HepG2 (cell line): ENCODE data around the gene SLC28A3. TPM values are rescaled to one million over a fixed set of nuclear protein-coding genes. Genes with fewer than 3 reads are reported as not detected.

Source experiments
- ATAC-seq: fragments of 200-7000 bp; cut with Tn5 transposase; 3 replicates; pipeline ENCODE4 v1.9.1; 2020; ENCODE audit warnings: mild to moderate bottlenecking, moderate library complexity
- BruUV-seq: library from RNA; stranded (reverse); fragments of 400-500 nt; replicated peaks from 2 replicates; lab custom pipeline; 2021; lab: Mats Ljungman, UMichigan
- CTCF ChIA-PET: fragments of 300-600 bp; formaldehyde crosslinking; extraction: SDS; loops from one replicate; lab custom pipeline; 2021; ENCODE audit warnings: low total read pairs, inconsistent platforms, low intra/inter-chr PET ratio; lab: Yijun Ruan, JAX
- POLR2A ChIA-PET: fragments of 350-600 bp; sonication (Branson Sonifier 250); formaldehyde crosslinking; loops from one replicate; lab custom pipeline; 2020; ENCODE audit warnings: antibody characterized with exemption, inconsistent platforms; lab: Yijun Ruan, JAX
- DNase-seq: peaks from one replicate; pipeline ENCODE4 v3.0.0-alpha.2; 2015; ENCODE audit warnings: low spot score
- FAIRE-seq: peaks from 3 replicates; lab custom pipeline; 2011; peaks lifted over from hg19 to GRCh38; lab: Jason Lieb, UNC
- H2AFZ ChIP-seq: one replicate; pipeline ENCODE4 v1.6.1; 2011; ENCODE audit warnings: low read length, inconsistent platforms
- H3K27ac ChIP-seq: fragments of 300-600 bp; 3 replicates; pipeline ENCODE4 v1.8.0; 2011; ENCODE audit warnings: mixed run types, mild to moderate bottlenecking, mixed read lengths, low read length, inconsistent platforms; ENCODE audit not compliant: insufficient read depth; ENCODE audit errors: extremely low read length
- H3K27me3 ChIP-seq, 2 experiments: fragments of 200-600 bp in 1 of 2; 2 replicates in 1 of 2; 3 replicates in 1 of 2; pipeline versions ENCODE4 v1.6.0 to v1.8.0; 2011; ENCODE audit warnings: low read length in 2 of 2, mild to moderate bottlenecking in 2 of 2, moderate library complexity in 2 of 2, inconsistent platforms in 1 of 2; ENCODE audit not compliant: insufficient read depth in 2 of 2, control insufficient read depth in 1 of 2
- H3K36me3 ChIP-seq, 2 experiments: fragments of 200-600 bp in 1 of 2; replicated peaks in 1 of 2; 2 replicates in 1 of 2; 3 replicates in 1 of 2; pipeline versions ENCODE4 v1.5.1 to v1.8.0; 2011; ENCODE audit warnings: low read length in 2 of 2, inconsistent platforms in 1 of 2; ENCODE audit not compliant: insufficient read depth in 2 of 2, control insufficient read depth in 1 of 2
- H3K4me1 ChIP-seq: 2 replicates; pipeline ENCODE4 v1.5.1; 2012; ENCODE audit warnings: low read length, inconsistent platforms; ENCODE audit not compliant: insufficient read depth
- H3K4me2 ChIP-seq: 2 replicates; pipeline ENCODE4 v1.6.0; 2011; ENCODE audit warnings: low read depth, low read length, inconsistent platforms
- H3K4me3 ChIP-seq, 3 experiments: fragments of 200-600 bp in 1 of 3; sonication (generic), shearing (Covaris generic) in 1 of 3; replicated peaks in 1 of 3; 2 replicates each; pipeline ENCODE4 v1.5.1; 2011 to 2016; ENCODE audit warnings: low read length in 3 of 3, inconsistent platforms in 2 of 3, low read depth in 2 of 3, mild to moderate bottlenecking in 2 of 3, control low read depth in 1 of 3, mixed read lengths in 1 of 3; ENCODE audit not compliant: insufficient read depth in 1 of 3
- H3K79me2 ChIP-seq: one replicate; pipeline ENCODE4 v1.6.1; 2011; ENCODE audit warnings: low read length, inconsistent platforms; ENCODE audit not compliant: insufficient read depth
- H3K9ac ChIP-seq: 2 replicates; pipeline ENCODE4 v1.6.0; 2011; ENCODE audit warnings: mild to moderate bottlenecking, low read depth, low read length, inconsistent platforms; ENCODE audit not compliant: insufficient read depth
- H3K9me3 ChIP-seq: 2 replicates; pipeline ENCODE4 v1.5.1; 2012; ENCODE audit warnings: mild to moderate bottlenecking, low read length
- H4K20me1 ChIP-seq: 2 replicates; pipeline ENCODE4 v1.6.0; 2011; ENCODE audit warnings: inconsistent platforms, mild to moderate bottlenecking, low read length, moderate library complexity; ENCODE audit not compliant: insufficient read depth
- HDAC2 ChIP-seq: sonication (generic); formaldehyde crosslinking; IDR thresholded peaks from 2 replicates; pipeline ENCODE4 v1.4.0; 2020; ENCODE audit warnings: missing genetic modification reagents
- HNRNPUL1 ChIP-seq: fragments of 200-400 bp; formaldehyde crosslinking; IDR thresholded peaks from 2 replicates; pipeline ENCODE4 v1.6.1; 2017; ENCODE audit warnings: low read depth, mild to moderate bottlenecking, low read length, moderate library complexity
- JUND ChIP-seq: sonication (generic); formaldehyde crosslinking; IDR thresholded peaks from 2 replicates; pipeline ENCODE4 v1.8.0; 2022; ENCODE audit warnings: mild to moderate bottlenecking, missing genetic modification reagents
- MYC ChIP-seq: sonication (generic); formaldehyde crosslinking; IDR thresholded peaks from 2 replicates; pipeline ENCODE4 v1.9.0; 2021; ENCODE audit warnings: missing genetic modification reagents, borderline replicate concordance
- NR2F1 ChIP-seq, 2 experiments: fragments of 450-650 bp in 1 of 2; formaldehyde crosslinking in 1 of 2; IDR thresholded peaks; 2 replicates each; pipeline versions ENCODE4 v1.5.0 to v1.6.1; 2016 to 2020; ENCODE audit warnings: mild to moderate bottlenecking in 1 of 2, missing compliant biosample characterization in 1 of 2, missing genetic modification reagents in 1 of 2, moderate library complexity in 1 of 2
- SAP130 ChIP-seq: IDR thresholded peaks from 2 replicates; pipeline ENCODE4 v1.6.1; 2016; ENCODE audit warnings: low read depth
- SIX4 ChIP-seq: sonication (generic); formaldehyde crosslinking; IDR thresholded peaks from 2 replicates; pipeline ENCODE4 v1.4.0; 2020; ENCODE audit warnings: missing genetic modification reagents
- ZNF235 ChIP-seq: sonication (generic); formaldehyde crosslinking; IDR thresholded peaks from 2 replicates; pipeline ENCODE4 v1.8.1; 2023; ENCODE audit warnings: mild to moderate bottlenecking, missing genetic modification reagents, borderline replicate concordance
- ZNF589 ChIP-seq: sonication (generic); formaldehyde crosslinking; conservative IDR thresholded peaks from 2 replicates; pipeline ENCODE4 v1.8.0; 2022; ENCODE audit warnings: mild to moderate bottlenecking, moderate library complexity, missing genetic modification reagents
- ZNF850 ChIP-seq: sonication (generic); formaldehyde crosslinking; conservative IDR thresholded peaks from 2 replicates; pipeline ENCODE4 v1.9.0; 2021; ENCODE audit warnings: mild to moderate bottlenecking, missing genetic modification reagents
- WGBS: methylation state at CpG from one replicate; pipeline ENCODE4 v1.1.6; 2017; ENCODE audit warnings: low lambda C conversion rate; 5-methylcytosine and 5-hydroxymethylcytosine counted together
- in situ Hi-C: cut with HindIII; loops from 2 replicates; pipeline ENCODE4 v1.10.0; 2017; ENCODE audit warnings: low pct_unique_long_range_greater_than_20kb; ENCODE audit not compliant: extremely low pct_ligation_motif_present
- intact Hi-C: fragments of 100-400 bp; cut with micrococcal nuclease; formaldehyde crosslinking; loops from one replicate; pipeline ENCODE4 v1.10.0; 2022; ENCODE audit not compliant: unreplicated experiment
- polyA plus RNA-seq, 8 experiments: library from polyadenylated mRNA; depleted of rRNA in 3 of 8; stranded (reverse) in 7 of 8; unstranded in 1 of 8; fragments of >200 nt; fragmentation: Illumina TruSeq in 4 of 8; extraction: Trizol in 4 of 8; gene quantifications; 2 replicates each; pipeline versions ENCODE4 v1.2.1 to v1.2.3, GENCODE V29; 2011 to 2016; ENCODE audit warnings: low read depth in 4 of 8, missing spikeins in 1 of 8, mixed read lengths in 1 of 8; ENCODE audit not compliant: insufficient read depth in 1 of 8
- total RNA-seq, 5 experiments: library from RNA; depleted of rRNA; stranded (reverse); fragments of >200 nt; fragmentation: Illumina TruSeq; extraction: Trizol; gene quantifications; 2 replicates each; pipeline ENCODE4 v1.2.3, GENCODE V29; 2016; ENCODE audit warnings: low read depth in 1 of 5
- TF ChIP-seq, protein P1 (sequence below): sonication (generic); formaldehyde crosslinking; IDR thresholded peaks from 2 replicates; pipeline ENCODE4 v1.5.0; 2020; ENCODE audit warnings: mild to moderate bottlenecking, missing genetic modification reagents
- TF ChIP-seq, protein P2 (sequence below): sonication (generic); formaldehyde crosslinking; IDR thresholded peaks from 2 replicates; pipeline ENCODE4 v1.8.0; 2022; ENCODE audit warnings: missing genetic modification reagents, mild to moderate bottlenecking, inconsistent platforms, borderline replicate concordance
- TF ChIP-seq, protein P3 (sequence below): sonication (generic); formaldehyde crosslinking; IDR thresholded peaks from 2 replicates; pipeline ENCODE4 v1.5.0; 2020; ENCODE audit warnings: mild to moderate bottlenecking, missing genetic modification reagents, borderline replicate concordance
- TF ChIP-seq, protein P4 (sequence below): sonication (generic); formaldehyde crosslinking; IDR thresholded peaks from 2 replicates; pipeline ENCODE4 v1.5.0; 2020; ENCODE audit warnings: missing genetic modification reagents
- TF ChIP-seq, protein P5 (sequence below): IDR thresholded peaks from 2 replicates; pipeline ENCODE4 v1.6.1; 2016; ENCODE audit warnings: mild to moderate bottlenecking, missing biosample characterization, missing genetic modification reagents

SLC28A3 gene
- total and polyA plus RNA-seq, 2 of the 13 experiments (the other 11 are each of a cell fraction or from before 2014, with no cell fraction given), result not detected

DNA sequence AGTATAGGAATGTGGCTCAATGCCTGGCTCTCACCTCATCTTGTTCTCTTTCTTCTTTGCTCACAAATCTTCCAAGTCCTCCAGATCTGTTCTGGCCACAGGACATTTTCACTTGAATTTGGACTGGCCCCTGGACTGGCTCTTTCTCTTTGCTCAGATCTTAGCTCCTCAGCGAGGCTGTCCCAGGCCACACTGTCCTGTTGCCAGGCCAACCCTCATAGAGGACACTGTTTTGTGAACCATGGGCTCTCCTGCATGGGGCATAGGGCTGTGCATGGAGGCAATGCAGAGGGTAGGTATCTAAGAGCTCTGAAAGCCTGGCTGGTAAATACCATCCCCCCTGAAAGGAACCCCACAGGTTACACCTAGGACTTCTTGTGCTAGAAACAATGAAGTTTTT lies 13.5 kb upstream of the SLC28A3 start (continued):
- TF ChIP-seq, protein P1, sequence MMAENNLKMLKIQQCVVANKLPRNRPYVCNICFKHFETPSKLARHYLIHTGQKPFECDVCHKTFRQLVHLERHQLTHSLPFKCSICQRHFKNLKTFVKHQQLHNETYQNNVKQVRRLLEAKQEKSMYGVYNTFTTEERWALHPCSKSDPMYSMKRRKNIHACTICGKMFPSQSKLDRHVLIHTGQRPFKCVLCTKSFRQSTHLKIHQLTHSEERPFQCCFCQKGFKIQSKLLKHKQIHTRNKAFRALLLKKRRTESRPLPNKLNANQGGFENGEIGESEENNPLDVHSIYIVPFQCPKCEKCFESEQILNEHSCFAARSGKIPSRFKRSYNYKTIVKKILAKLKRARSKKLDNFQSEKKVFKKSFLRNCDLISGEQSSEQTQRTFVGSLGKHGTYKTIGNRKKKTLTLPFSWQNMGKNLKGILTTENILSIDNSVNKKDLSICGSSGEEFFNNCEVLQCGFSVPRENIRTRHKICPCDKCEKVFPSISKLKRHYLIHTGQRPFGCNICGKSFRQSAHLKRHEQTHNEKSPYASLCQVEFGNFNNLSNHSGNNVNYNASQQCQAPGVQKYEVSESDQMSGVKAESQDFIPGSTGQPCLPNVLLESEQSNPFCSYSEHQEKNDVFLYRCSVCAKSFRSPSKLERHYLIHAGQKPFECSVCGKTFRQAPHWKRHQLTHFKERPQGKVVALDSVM (CRISPR knock-in tag), result no peak

DNA sequence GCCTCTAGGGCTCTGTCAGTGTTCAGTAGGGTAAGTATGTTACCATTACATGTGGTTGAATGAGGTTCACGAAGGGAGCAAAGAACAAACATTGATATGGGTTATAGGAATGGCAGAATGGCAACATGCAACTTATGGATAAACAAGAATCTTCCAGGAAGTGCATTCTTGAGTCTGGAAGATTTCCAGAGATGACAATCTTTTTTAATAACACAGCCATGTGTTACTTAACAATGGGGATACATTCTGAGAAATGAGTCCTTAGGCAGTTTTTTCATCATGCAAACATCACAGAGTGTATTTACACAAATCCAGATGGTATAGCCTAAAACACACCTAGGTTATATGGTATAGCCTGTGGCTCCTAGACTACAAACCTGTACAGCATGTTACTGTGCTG lies 9.1 kb upstream of the SLC28A3 start:
- intact Hi-C loops, result no loop called here
- Histone ChIP-seq H2AFZ (no peak overlapping the region), H3K9me3 (no peaks in the 10 kb centered on the region), H3K4me3 (no peak overlapping the region), H3K27ac (no peak overlapping the region), H3K4me1 (no peaks in the 10 kb centered on the region), H3K36me3 (no peaks in the 10 kb centered on the region), H3K4me2 (no peak overlapping the region), H3K27me3 (no peaks in the 10 kb centered on the region), H3K79me2 (no peaks in the 10 kb centered on the region), H4K20me1 (no peaks in the 10 kb centered on the region), H3K9ac (no peak overlapping the region)
- ATAC-seq (no peak), FAIRE-seq (no peak), DNase-seq (no peak)
- in situ Hi-C loops, result no loop called here
- WGBS, result 0% methylated on average over 1 of the region's 1 CpG
- BruUV-seq, result no TSS peak
- ChIA-PET POLR2A (no interaction called here), CTCF (no interaction called here)
- TF ChIP-seq, protein P2, sequence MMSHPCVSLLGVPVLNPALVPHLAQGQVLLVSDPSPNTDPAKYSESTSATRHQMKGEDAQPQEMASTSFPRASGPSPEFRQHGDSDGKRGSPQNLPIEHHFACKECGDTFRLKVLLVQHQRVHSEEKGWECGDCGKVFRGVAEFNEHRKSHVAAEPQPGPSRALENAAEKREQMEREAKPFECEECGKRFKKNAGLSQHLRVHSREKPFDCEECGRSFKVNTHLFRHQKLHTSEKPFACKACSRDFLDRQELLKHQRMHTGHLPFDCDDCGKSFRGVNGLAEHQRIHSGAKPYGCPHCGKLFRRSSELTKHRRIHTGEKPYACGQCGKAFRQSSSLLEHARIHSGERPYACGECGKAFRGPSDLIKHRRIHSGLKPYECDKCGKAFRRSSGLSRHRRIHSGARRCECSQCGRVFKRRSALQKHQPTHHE (CRISPR knock-in tag), result no peak
- TF ChIP-seq ZNF235 (CRISPR knock-in tag), result no peak
- TF ChIP-seq ZNF850, result no peak
- TF ChIP-seq JUND, result no peak
- TF ChIP-seq, protein P3, sequence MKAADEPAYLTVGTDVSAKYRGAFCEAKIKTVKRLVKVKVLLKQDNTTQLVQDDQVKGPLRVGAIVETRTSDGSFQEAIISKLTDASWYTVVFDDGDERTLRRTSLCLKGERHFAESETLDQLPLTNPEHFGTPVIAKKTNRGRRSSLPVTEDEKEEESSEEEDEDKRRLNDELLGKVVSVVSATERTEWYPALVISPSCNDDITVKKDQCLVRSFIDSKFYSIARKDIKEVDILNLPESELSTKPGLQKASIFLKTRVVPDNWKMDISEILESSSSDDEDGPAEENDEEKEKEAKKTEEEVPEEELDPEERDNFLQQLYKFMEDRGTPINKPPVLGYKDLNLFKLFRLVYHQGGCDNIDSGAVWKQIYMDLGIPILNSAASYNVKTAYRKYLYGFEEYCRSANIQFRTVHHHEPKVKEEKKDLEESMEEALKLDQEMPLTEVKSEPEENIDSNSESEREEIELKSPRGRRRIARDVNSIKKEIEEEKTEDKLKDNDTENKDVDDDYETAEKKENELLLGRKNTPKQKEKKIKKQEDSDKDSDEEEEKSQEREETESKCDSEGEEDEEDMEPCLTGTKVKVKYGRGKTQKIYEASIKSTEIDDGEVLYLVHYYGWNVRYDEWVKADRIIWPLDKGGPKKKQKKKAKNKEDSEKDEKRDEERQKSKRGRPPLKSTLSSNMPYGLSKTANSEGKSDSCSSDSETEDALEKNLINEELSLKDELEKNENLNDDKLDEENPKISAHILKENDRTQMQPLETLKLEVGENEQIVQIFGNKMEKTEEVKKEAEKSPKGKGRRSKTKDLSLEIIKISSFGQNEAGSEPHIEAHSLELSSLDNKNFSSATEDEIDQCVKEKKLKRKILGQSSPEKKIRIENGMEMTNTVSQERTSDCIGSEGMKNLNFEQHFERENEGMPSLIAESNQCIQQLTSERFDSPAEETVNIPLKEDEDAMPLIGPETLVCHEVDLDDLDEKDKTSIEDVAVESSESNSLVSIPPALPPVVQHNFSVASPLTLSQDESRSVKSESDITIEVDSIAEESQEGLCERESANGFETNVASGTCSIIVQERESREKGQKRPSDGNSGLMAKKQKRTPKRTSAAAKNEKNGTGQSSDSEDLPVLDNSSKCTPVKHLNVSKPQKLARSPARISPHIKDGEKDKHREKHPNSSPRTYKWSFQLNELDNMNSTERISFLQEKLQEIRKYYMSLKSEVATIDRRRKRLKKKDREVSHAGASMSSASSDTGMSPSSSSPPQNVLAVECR (CRISPR knock-in tag), result no peak
- TF ChIP-seq ZNF589 (CRISPR knock-in tag), result no peak
- no peak for TF ChIP-seq HNRNPUL1
- TF ChIP-seq SAP130 (CRISPR knock-in tag), result no peak
- TF ChIP-seq, protein P4, sequence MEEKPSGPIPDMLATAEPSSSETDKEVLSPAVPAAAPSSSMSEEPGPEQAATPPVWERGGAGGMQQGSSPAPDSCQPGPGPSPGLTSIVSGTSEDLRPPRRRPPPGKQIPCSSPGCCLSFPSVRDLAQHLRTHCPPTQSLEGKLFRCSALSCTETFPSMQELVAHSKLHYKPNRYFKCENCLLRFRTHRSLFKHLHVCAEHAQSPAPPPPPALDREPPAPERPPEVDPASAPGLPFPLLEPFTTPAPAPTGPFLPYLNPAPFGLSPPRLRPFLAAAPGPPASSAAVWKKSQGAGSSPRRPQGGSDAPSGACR, result no peak
- TF ChIP-seq HDAC2 (CRISPR knock-in tag), result no peak
- TF ChIP-seq SIX4 (CRISPR knock-in tag), result no peak
- no peak for TF ChIP-seq MYC (CRISPR knock-in tag)
- TF ChIP-seq NR2F1 (CRISPR knock-in tag; IDR thresholded peaks at IDR 0.05), result no peak
- TF ChIP-seq, protein P5, sequence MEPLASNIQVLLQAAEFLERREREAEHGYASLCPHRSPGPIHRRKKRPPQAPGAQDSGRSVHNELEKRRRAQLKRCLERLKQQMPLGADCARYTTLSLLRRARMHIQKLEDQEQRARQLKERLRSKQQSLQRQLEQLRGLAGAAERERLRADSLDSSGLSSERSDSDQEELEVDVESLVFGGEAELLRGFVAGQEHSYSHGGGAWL (CRISPR knock-in tag), result no peak
